Measurements from ENCODE around the gene CELSR2. TPM values are rescaled to one million over a fixed set of nuclear protein-coding genes. Genes with fewer than 3 reads are reported as not detected.

CELSR2 gene
- total RNA-seq = 0.34 and 0.63 TPM in 2 replicates

GRCh38 chr1:109248797-109249629 is at the start of gene CELSR2:
CELSR2 (plus strand) TSS chr1:109249539; CDS start chr1:109250080, 541 bp downstream.

GRCh38 chr1:109213824-109214693 is 35.3 kb upstream of the CELSR2 start, which contains the start of gene SARS1:
SARS1 (plus strand) TSS chr1:109213918; CDS start chr1:109213993, 75 bp downstream.

GRCh38 chr1:109282952-109283747 is 33.8 kb downstream of the CELSR2 start, which contains the start of gene PSRC1:
PSRC1 (minus strand) TSS chr1:109283145.

GRCh38 chr1:109306832-109307273 is 57.5 kb downstream of the CELSR2 start, which contains the start of gene MYBPHL:
MYBPHL (minus strand) TSS chr1:109307011; CDS start chr1:109306991, 20 bp downstream.

Other genes starting within 250 kb of the CELSR2 start
- gene WDR47, start 207.4 kb upstream of the CELSR2 start, total RNA-seq = 11.7 and 12.5 TPM in 2 replicates
- gene TAF13, start 173.5 kb upstream of the CELSR2 start, total RNA-seq = 63.5 and 69.0 TPM in 2 replicates
- 30.3 and 38.2 TPM in 2 replicates for gene TMEM167B, start 158.8 kb upstream of the CELSR2 start, total RNA-seq
- 0.43 and 0.95 TPM in 2 replicates for gene ELAPOR1, start 135.4 kb upstream of the CELSR2 start, total RNA-seq
- gene SARS1, start 35.6 kb upstream of the CELSR2 start, total RNA-seq = 204 and 392 TPM in 2 replicates
- gene PSRC1, start 33.6 kb downstream of the CELSR2 start, total RNA-seq = 1.9 and 3.8 TPM in 2 replicates
- not detected in 2 replicates for gene MYBPHL, start 57.5 kb downstream of the CELSR2 start, total RNA-seq
- 1.2 and 1.4 TPM in 2 replicates for gene SORT1, start 148.4 kb downstream of the CELSR2 start, total RNA-seq
- 38.5 and 48.2 TPM in 2 replicates for gene PSMA5, start 176.9 kb downstream of the CELSR2 start, total RNA-seq
- gene SYPL2, start 217.0 kb downstream of the CELSR2 start, total RNA-seq = 0.16 and 0.43 TPM in 2 replicates
- 1.3 and 2.1 TPM in 2 replicates for gene ATXN7L2, start 234.4 kb downstream of the CELSR2 start, total RNA-seq
- 3.6 and 5.2 TPM in 2 replicates for gene CYB561D1, start 244.6 kb downstream of the CELSR2 start, total RNA-seq

Data from bronchial smooth muscle cell (primary cell).